Loucy (cell line): ENCODE data around the gene DCAF10.

Experiments
- EZH2phosphoT487 ChIP-seq: fragments of 200-600 bp; IDR thresholded peaks from 2 replicates; pipeline ENCODE4 v1.6.1; 2018; ENCODE audit warnings: antibody characterized with exemption, mild to moderate bottlenecking, moderate library complexity, borderline replicate concordance
- TF ChIP-seq, protein P1 (sequence below): fragments of 200-600 bp; sonication (generic); conservative IDR thresholded peaks from 2 replicates; pipeline ENCODE4 v1.5.1; 2014; ENCODE audit warnings: mild to moderate bottlenecking, antibody characterized with exemption, low read length

DNA sequence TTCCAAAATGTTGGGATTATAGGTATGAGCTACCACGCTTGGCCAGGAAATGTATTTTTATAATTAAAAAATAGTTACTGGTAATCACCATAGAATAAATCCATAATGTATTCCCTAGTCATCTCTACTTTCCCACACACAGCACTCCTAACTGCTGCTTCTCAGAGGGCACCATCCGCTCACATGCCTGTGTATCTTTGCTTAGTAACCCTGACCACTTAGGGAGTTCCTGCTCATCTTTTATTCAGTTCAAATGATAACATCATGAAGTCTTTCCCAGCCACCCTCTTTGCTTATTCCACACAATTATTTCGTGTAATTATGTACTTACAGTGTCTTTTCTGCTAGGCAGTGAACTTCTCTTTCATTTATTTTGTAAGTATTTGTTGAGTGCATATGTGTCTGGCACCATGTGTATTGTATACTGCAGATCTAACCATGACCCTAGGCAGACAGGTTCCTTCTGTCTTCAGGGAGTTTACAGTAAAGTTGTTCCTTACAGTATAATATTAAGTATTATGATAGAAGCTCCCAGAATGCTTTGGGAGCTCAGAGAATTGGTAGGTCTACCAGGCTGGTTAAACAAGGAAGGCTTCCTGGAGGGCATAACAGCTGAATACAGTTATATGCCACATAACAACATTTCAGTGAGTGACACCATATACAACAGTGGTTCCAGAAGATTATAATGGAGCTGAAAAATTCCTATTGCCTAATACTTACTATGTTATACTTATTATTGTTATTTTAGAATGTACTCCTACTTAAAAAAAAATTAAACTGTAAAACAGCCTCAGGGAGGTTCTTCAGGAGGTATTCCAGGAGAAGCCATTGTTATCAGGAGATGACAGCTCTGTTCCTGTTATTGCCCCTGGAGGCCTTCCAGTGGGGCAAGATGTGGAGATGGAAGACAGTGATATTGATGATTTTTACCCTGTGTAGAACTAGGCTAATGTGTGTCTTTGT, 39.2 kb downstream of the DCAF10 start:
- TF ChIP-seq, protein P1, sequence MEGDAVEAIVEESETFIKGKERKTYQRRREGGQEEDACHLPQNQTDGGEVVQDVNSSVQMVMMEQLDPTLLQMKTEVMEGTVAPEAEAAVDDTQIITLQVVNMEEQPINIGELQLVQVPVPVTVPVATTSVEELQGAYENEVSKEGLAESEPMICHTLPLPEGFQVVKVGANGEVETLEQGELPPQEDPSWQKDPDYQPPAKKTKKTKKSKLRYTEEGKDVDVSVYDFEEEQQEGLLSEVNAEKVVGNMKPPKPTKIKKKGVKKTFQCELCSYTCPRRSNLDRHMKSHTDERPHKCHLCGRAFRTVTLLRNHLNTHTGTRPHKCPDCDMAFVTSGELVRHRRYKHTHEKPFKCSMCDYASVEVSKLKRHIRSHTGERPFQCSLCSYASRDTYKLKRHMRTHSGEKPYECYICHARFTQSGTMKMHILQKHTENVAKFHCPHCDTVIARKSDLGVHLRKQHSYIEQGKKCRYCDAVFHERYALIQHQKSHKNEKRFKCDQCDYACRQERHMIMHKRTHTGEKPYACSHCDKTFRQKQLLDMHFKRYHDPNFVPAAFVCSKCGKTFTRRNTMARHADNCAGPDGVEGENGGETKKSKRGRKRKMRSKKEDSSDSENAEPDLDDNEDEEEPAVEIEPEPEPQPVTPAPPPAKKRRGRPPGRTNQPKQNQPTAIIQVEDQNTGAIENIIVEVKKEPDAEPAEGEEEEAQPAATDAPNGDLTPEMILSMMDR: no peak
- TF ChIP-seq EZH2phosphoT487: no peak
